Measurements from ENCODE around the gene WNT9B. TPM values are rescaled to one million over a fixed set of nuclear protein-coding genes. Genes with fewer than 3 reads are reported as not detected.
"Not testable (repeated sequence)": the region's sequence is repeated elsewhere in the genome, so short reads cannot be mapped to it uniquely, and the experiment has no call there.

WNT9B gene
- total RNA-seq, 2 experiments from 2014 or later = not detected

- Mint-ChIP-seq H3K4me3 (no peak overlapping the region), H3K27me3 (no peaks in the 10 kb centered on the region), H3K36me3 (ENCODE audit: low read depth) (peaks cover 2% of the 10 kb centered on the region), H3K27ac (no peak overlapping the region), H3K9me3 (no peaks in the 10 kb centered on the region), H3K4me1 (ENCODE audit: low read depth) (peaks cover 2% of the 10 kb centered on the region)
- ChIA-PET CTCF (no interaction called here), POLR2A (no interaction called here)
- Histone ChIP-seq H3K27me3 (ENCODE audit: control insufficient read depth in 1 of 2, insufficient read depth in 2 of 2, low read length in 2 of 2) (no peaks in the 10 kb centered on the region), H3K27ac (ENCODE audit: low read depth in 1 of 2, low read length in 2 of 2) (no peak overlapping the region), H3K36me3 (ENCODE audit: insufficient read depth, low read length) (no peaks in the 10 kb centered on the region), H3K4me3 (ENCODE audit: low read length) (no peak overlapping the region), H3K9me3 (ENCODE audit: control insufficient read depth in 1 of 2, insufficient read depth in 1 of 2, low read length in 2 of 2) (no peaks in the 10 kb centered on the region), H3K4me1 (ENCODE audit: insufficient read depth, low read length) (no peaks in the 10 kb centered on the region)
- DNase-seq = no peak
- ATAC-seq (ENCODE audit: poor library complexity) = no peak
- intact Hi-C loops (cut with DNase I, micrococcal nuclease) = no loop called here
- TF ChIP-seq, protein P1, sequence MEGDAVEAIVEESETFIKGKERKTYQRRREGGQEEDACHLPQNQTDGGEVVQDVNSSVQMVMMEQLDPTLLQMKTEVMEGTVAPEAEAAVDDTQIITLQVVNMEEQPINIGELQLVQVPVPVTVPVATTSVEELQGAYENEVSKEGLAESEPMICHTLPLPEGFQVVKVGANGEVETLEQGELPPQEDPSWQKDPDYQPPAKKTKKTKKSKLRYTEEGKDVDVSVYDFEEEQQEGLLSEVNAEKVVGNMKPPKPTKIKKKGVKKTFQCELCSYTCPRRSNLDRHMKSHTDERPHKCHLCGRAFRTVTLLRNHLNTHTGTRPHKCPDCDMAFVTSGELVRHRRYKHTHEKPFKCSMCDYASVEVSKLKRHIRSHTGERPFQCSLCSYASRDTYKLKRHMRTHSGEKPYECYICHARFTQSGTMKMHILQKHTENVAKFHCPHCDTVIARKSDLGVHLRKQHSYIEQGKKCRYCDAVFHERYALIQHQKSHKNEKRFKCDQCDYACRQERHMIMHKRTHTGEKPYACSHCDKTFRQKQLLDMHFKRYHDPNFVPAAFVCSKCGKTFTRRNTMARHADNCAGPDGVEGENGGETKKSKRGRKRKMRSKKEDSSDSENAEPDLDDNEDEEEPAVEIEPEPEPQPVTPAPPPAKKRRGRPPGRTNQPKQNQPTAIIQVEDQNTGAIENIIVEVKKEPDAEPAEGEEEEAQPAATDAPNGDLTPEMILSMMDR (IDR thresholded peaks at IDR 0.05) = no peak
These were observed 66.1 kb downstream of the WNT9B start for GRCh38 chr17:46917516-46917915.

GRCh38 chr17:46921962-46922361, 70.6 kb downstream of the WNT9B start:
- H3K4me3 Mint-ChIP-seq = peak overlapping the region; percentile 87
- H3K9me3 Mint-ChIP-seq; H3K27me3 Mint-ChIP-seq; H3K9me3 ChIP-seq (ENCODE audit: control insufficient read depth in 1 of 2, insufficient read depth in 1 of 2, low read length in 2 of 2); POLR2A ChIA-PET; H3K4me1 ChIP-seq (ENCODE audit: insufficient read depth, low read length); DNase-seq; CTCF ChIA-PET; H3K27ac ChIP-seq (ENCODE audit: low read depth in 1 of 2, low read length in 2 of 2); H3K4me3 ChIP-seq (ENCODE audit: low read length); H3K27me3 ChIP-seq (ENCODE audit: control insufficient read depth in 1 of 2, insufficient read depth in 2 of 2, low read length in 2 of 2); H3K36me3 ChIP-seq (ENCODE audit: insufficient read depth, low read length); ATAC-seq (ENCODE audit: poor library complexity); H3K36me3 Mint-ChIP-seq (ENCODE audit: low read depth): not testable (repeated sequence)
- peak overlapping the region; percentile 99 for H3K27ac Mint-ChIP-seq
- intact Hi-C loops (cut with DNase I, micrococcal nuclease) = loop anchor here in 1 of 2 experiments (10.0 kb wide), 1 partner anchor 143 kb away; no protein-coding TSS in a partner anchor
- H3K4me1 Mint-ChIP-seq (ENCODE audit: low read depth) = peaks cover 46% of the 10 kb centered on the region

DNA sequence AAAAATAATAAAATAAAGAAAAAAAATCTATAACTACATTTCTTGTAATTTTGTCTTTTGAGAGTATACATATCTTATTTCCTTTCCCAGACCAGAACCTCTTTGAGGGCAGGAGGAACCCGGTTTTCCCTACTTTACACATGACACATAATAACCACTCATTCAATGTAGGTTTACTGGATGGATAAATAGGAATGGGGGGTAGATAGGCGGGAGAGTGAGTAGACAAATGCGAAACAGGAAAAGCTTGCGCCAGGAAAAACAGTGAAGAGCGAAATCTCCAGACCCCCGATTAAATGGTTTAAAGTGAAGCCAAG, 71.1 kb downstream of the WNT9B start:
- H3K4me1 Mint-ChIP-seq (ENCODE audit: low read depth) = peaks cover 51% of the 10 kb centered on the region
- no peaks in the 10 kb centered on the region for H3K9me3 Mint-ChIP-seq
- Histone ChIP-seq H3K4me1 (ENCODE audit: insufficient read depth, low read length) (peaks cover 7% of the 10 kb centered on the region), H3K27me3 (ENCODE audit: control insufficient read depth in 1 of 2, insufficient read depth in 2 of 2, low read length in 2 of 2) (no peaks in the 10 kb centered on the region), H3K9me3 (ENCODE audit: control insufficient read depth in 1 of 2, insufficient read depth in 1 of 2, low read length in 2 of 2) (no peaks in the 10 kb centered on the region), H3K27ac (ENCODE audit: low read depth in 1 of 2, low read length in 2 of 2) (peak overlapping the region; percentile 90 to 95), H3K4me3 (ENCODE audit: low read length) (peak overlapping the region; percentile 90), H3K36me3 (ENCODE audit: insufficient read depth, low read length) (peaks cover 4% of the 10 kb centered on the region)
- peak overlapping the region; percentile 97 for H3K4me3 Mint-ChIP-seq
- intact Hi-C loops (cut with DNase I, micrococcal nuclease) = loop anchor here in 1 of 2 experiments (10.0 kb wide), 1 partner anchor 142 kb away; no protein-coding TSS in a partner anchor
- no peaks in the 10 kb centered on the region for H3K27me3 Mint-ChIP-seq
- TF ChIP-seq, protein P1 (IDR thresholded peaks at IDR 0.05) = no peak
- ChIA-PET CTCF (no interaction called here), POLR2A (no interaction called here)
- H3K27ac Mint-ChIP-seq = peak overlapping the region; percentile 99
- H3K36me3 Mint-ChIP-seq (ENCODE audit: low read depth) = peaks cover 10% of the 10 kb centered on the region
- DNase-seq (no peak), ATAC-seq (ENCODE audit: poor library complexity) (peak; percentile 4)

Measured in CD4-positive, alpha-beta T cell (primary cell).